OCI-LY7 (cell line): ENCODE measurements around the gene GLB1L3. TPM values are rescaled to one million over a fixed set of nuclear protein-coding genes. Genes with fewer than 3 reads are reported as not detected.

Experiments used
- BruUV-seq: library from RNA; stranded (reverse); fragments of 400-500 nt; replicated peaks from 2 replicates; lab custom pipeline; 2021; lab: Mats Ljungman, UMichigan
- CTCF ChIA-PET: fragments of 300-600 bp; sonication (Branson Sonifier 250); formaldehyde crosslinking; loops from one replicate; lab custom pipeline; 2022; ENCODE audit warnings: antibody characterized with exemption; ENCODE audit not compliant: unreplicated experiment; lab: Charles Lee
- POLR2A ChIA-PET: fragments of 300-600 bp; sonication (Branson Sonifier 250); formaldehyde crosslinking; loops from one replicate; lab custom pipeline; 2022; ENCODE audit warnings: antibody characterized with exemption; lab: Charles Lee
- DNase-seq: peaks from one replicate; pipeline ENCODE4 v3.0.0-alpha.2; 2015; ENCODE audit warnings: low spot score
- H2AFZ ChIP-seq: fragments of 200-600 bp; sonication (generic), shearing (Covaris generic); 2 replicates; pipeline ENCODE4 v1.6.1; 2014; ENCODE audit warnings: mild to moderate bottlenecking, antibody characterized with exemption, low read length, moderate library complexity
- H3K27ac ChIP-seq: fragments of 200-600 bp; sonication (generic); 2 replicates; pipeline ENCODE4 v1.5.1; 2014; ENCODE audit warnings: mixed run types, low read depth, mild to moderate bottlenecking, moderate library complexity, low read length, inconsistent platforms; ENCODE audit not compliant: poor library complexity, severe bottlenecking
- H3K36me3 ChIP-seq: fragments of 200-600 bp; sonication (generic); 2 replicates; pipeline ENCODE4 v1.6.1; 2014; ENCODE audit warnings: mild to moderate bottlenecking, antibody characterized with exemption, low read length, moderate library complexity, mixed read lengths; ENCODE audit not compliant: insufficient read depth
- H3K4me1 ChIP-seq: fragments of 200-600 bp; sonication (generic); 2 replicates; pipeline ENCODE4 v1.5.1; 2014; ENCODE audit warnings: mild to moderate bottlenecking, low read length; ENCODE audit not compliant: insufficient read depth, poor library complexity, severe bottlenecking
- H3K4me2 ChIP-seq: fragments of 200-600 bp; sonication (generic); 2 replicates; pipeline ENCODE4 v1.6.1; 2014; ENCODE audit warnings: mild to moderate bottlenecking, low read length
- H3K4me3 ChIP-seq: fragments of 200-600 bp; sonication (generic); 2 replicates; pipeline ENCODE4 v1.5.1; 2014; ENCODE audit warnings: mild to moderate bottlenecking, low read depth, low read length; ENCODE audit not compliant: poor library complexity, severe bottlenecking
- H3K79me2 ChIP-seq: fragments of 200-600 bp; sonication (generic); 2 replicates; pipeline ENCODE4 v1.6.1; 2016; ENCODE audit warnings: low read depth, mild to moderate bottlenecking, low read length, moderate library complexity, mixed read lengths; ENCODE audit not compliant: insufficient read depth
- H3K9me2 ChIP-seq: fragments of 200-600 bp; sonication (generic); 2 replicates; pipeline ENCODE4 v1.6.1; 2016; ENCODE audit warnings: mild to moderate bottlenecking, low read length, mixed read lengths; ENCODE audit not compliant: insufficient read depth
- H3K9me3 ChIP-seq: fragments of 200-600 bp; sonication (generic); 2 replicates; pipeline ENCODE4 v1.6.1; 2014; ENCODE audit warnings: mild to moderate bottlenecking, mixed run types, low read length, mixed read lengths
- H4K20me1 ChIP-seq: fragments of 200-600 bp; sonication (generic); 2 replicates; pipeline ENCODE4 v1.6.1; 2014; ENCODE audit warnings: mild to moderate bottlenecking, antibody characterized with exemption, low read length, moderate library complexity, mixed read lengths; ENCODE audit not compliant: insufficient read depth
- CTCF ChIP-seq: fragments of 200-600 bp; sonication (generic); conservative IDR thresholded peaks from 2 replicates; pipeline ENCODE4 v1.5.1; 2014; ENCODE audit warnings: mild to moderate bottlenecking, antibody characterized with exemption, low read length, moderate library complexity, mixed read lengths
- EZH2phosphoT487 ChIP-seq: fragments of 200-600 bp; sonication (generic); IDR thresholded peaks from 2 replicates; pipeline ENCODE4 v1.6.1; 2018; ENCODE audit warnings: low read depth, borderline replicate concordance, mild to moderate bottlenecking, mixed run types, antibody characterized with exemption, low read length, moderate library complexity, mixed read lengths
- intact Hi-C: fragments of 100-400 bp; cut with micrococcal nuclease; formaldehyde crosslinking; loops from one replicate; pipeline ENCODE4 v1.10.0; 2022; ENCODE audit not compliant: unreplicated experiment
- total RNA-seq, 2 experiments: library from RNA; depleted of rRNA in 1 of 2; stranded (reverse); fragments of >200 nt in 1 of 2; shearing (Covaris generic) in 1 of 2; gene quantifications; 2 replicates each; pipeline ENCODE4 v1.2.3, GENCODE V29; 2014 to 2022

The GLB1L3 gene
- total RNA-seq, 2 experiments from 2014 or later: not detected

- TF ChIP-seq CTCF (no peak), EZH2phosphoT487 (no peak)
- Histone ChIP-seq H3K4me2 (no peak overlapping the region), H3K9me3 (no peaks in the 10 kb centered on the region), H2AFZ (no peak overlapping the region), H3K4me1 (no peaks in the 10 kb centered on the region), H3K79me2 (no peaks in the 10 kb centered on the region), H3K27ac (no peak overlapping the region), H4K20me1 (no peaks in the 10 kb centered on the region), H3K9me2 (no peaks in the 10 kb centered on the region), H3K4me3 (no peak overlapping the region), H3K36me3 (no peaks in the 10 kb centered on the region)
- POLR2A ChIA-PET: interaction anchor here (0.6 to 0.8 kb wide), 2 partner anchors 19 to 153 kb away, joined by 4 to 5 read pairs; no protein-coding TSS in a partner anchor
- CTCF ChIA-PET: no interaction called here
- DNase-seq: no peak
- no TSS peak for BruUV-seq
- intact Hi-C loops: no loop called here
Measured at GRCh38 chr11:134272381-134273316, 3.5 kb upstream of the GLB1L3 start.

DNA sequence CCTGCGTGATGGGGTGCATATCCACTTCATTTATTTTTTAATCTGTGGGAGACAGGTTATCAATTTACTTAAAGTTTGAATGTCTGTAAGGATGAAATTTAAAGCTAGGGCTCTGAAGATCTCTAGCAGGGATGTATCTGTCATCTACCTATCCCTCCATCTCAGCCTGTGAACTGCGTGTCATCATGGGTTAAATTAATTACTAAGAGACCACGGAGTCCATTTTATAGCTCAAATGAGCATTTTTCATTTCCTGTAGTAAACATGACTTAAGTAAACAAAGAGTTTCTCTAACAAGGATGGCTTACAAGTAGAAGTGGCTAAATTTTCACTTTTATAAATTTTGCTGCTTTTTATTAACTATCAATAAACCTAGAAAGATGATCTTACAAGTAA is 2.9 kb upstream of the GLB1L3 start:
- DNase-seq: no peak
- Histone ChIP-seq H3K79me2 (no peaks in the 10 kb centered on the region), H3K9me2 (no peaks in the 10 kb centered on the region), H4K20me1 (no peaks in the 10 kb centered on the region), H3K4me3 (no peak overlapping the region), H3K9me3 (no peaks in the 10 kb centered on the region), H3K36me3 (no peaks in the 10 kb centered on the region), H3K4me2 (no peak overlapping the region), H3K4me1 (no peaks in the 10 kb centered on the region), H3K27ac (no peak overlapping the region), H2AFZ (no peak overlapping the region)
- ChIA-PET POLR2A (no interaction called here), CTCF (no interaction called here)
- intact Hi-C loops: no loop called here
- BruUV-seq: no TSS peak
- TF ChIP-seq EZH2phosphoT487 (no peak), CTCF (no peak)

GRCh38 chr11:134275188-134275533 is 1.0 kb upstream of the GLB1L3 start:
- Histone ChIP-seq H4K20me1 (no peaks in the 10 kb centered on the region), H3K9me3 (no peaks in the 10 kb centered on the region), H3K9me2 (no peaks in the 10 kb centered on the region), H3K27ac (no peak overlapping the region), H3K79me2 (no peaks in the 10 kb centered on the region), H3K4me3 (no peak overlapping the region), H2AFZ (no peak overlapping the region), H3K4me1 (no peaks in the 10 kb centered on the region), H3K4me2 (no peak overlapping the region), H3K36me3 (no peaks in the 10 kb centered on the region)
- no peak for DNase-seq
- intact Hi-C loops: no loop called here
- BruUV-seq: no TSS peak
- TF ChIP-seq CTCF (no peak), EZH2phosphoT487 (no peak)
- ChIA-PET POLR2A (no interaction called here), CTCF (no interaction called here)
